COLO668 (cell line): Measurements from ENCODE around the gene SFTPB.
A peak's percentile ranks its signal among the peaks of the same experiment; 100 is the strongest.
"Not testable (repeated sequence)": the region's sequence is repeated elsewhere in the genome, so short reads cannot be mapped to it uniquely, and the experiment has no call there.

Experiments
- DNase-seq: peaks from one replicate; lab custom pipeline; 2025; ENCODE audit not compliant: unreplicated experiment; lab: John Stamatoyannopoulos, UW

Gene SFTPB

GRCh38 chr2:85657399-85657798, 10.6 kb downstream of the SFTPB start:
- not testable (repeated sequence) for DNase-seq

DNA sequence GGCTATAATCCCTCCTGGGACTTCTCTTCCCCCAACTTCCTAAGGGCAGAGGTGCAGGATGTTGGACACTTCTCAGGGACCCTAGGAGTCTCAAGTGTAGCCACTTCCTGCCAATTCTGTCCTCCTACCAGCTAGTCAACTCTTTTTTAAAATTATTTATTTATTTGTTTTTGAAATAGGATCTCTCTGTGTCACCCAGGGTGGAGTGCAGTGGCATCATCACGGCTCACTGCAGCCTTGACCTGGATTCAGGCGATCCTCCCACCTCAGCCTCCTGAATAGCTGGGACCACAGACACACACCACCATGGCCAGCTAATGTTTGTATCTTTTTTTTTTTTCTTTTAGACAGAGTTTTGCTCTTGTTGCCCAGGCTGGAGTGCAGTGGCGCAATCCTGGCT, 11.5 kb downstream of the SFTPB start:
- DNase-seq: peak; percentile 19

DNA sequence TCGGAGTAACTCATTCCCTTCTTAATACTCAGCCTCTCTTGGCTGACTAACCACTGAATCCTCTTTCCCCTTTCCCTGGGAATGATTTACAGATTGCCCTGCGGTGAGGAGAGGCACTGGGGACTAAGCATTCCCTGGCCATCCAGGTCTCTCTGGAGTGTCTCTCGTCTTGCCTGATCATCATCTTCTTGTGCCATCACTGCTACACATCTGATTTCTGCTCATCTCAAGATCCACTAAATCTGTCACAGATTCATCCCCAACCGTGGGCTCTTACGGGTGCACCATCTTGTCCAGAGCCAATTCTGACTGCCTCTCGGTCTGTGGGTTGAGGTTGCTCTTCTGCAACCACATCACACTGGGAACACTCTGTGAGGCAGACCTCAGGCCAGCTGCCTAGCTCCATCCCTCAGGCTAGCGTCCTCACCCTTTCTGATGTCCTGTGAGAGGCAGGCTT, 12.0 kb downstream of the SFTPB start:
- no peak for DNase-seq

- DNase-seq: no peak
Observed at GRCh38 chr2:85653996-85654395, 14.0 kb downstream of the SFTPB start.

DNA sequence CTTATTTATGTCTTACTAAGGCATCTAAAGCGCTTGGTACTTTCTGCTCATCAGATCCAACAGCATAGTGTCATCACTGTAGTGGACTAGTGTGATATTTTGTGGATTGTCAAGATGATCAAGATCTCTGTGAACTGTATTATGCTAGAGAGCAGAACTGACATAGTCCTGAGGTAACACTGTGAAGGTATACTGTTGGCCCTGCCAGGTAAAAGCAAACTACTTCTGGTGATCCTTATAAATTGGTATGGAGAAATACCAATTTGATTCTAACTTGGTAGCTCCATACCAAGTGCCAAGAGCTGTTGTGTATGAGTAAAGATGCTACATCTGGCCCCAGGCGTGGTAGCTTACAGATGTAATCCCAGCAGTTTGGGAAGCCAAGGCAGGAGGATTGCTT, 15.9 kb downstream of the SFTPB start:
- no peak for DNase-seq

GRCh38 chr2:85651097-85651496, 16.9 kb downstream of the SFTPB start:
- DNase-seq: no peak

DNA sequence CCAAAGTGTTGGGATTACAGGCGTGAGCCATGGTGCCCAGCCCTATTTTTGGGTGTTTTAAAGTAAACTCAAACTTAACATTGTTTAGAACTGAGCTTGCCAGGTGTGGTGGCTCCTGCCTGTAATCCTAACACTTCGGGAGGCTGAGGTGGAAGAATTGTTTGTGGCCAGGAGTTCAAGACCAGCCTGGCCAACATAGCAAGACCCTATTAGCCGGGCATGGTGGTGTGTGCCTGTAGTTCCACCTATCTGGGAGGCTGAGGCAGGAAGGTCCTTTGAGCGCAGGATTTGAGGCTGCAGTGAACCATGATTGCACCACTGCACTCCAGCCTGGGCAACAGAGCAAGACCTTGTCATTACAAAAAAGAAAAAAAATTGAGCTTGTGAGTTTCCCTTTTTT, 17.5 kb downstream of the SFTPB start:
- DNase-seq: no peak

DNA sequence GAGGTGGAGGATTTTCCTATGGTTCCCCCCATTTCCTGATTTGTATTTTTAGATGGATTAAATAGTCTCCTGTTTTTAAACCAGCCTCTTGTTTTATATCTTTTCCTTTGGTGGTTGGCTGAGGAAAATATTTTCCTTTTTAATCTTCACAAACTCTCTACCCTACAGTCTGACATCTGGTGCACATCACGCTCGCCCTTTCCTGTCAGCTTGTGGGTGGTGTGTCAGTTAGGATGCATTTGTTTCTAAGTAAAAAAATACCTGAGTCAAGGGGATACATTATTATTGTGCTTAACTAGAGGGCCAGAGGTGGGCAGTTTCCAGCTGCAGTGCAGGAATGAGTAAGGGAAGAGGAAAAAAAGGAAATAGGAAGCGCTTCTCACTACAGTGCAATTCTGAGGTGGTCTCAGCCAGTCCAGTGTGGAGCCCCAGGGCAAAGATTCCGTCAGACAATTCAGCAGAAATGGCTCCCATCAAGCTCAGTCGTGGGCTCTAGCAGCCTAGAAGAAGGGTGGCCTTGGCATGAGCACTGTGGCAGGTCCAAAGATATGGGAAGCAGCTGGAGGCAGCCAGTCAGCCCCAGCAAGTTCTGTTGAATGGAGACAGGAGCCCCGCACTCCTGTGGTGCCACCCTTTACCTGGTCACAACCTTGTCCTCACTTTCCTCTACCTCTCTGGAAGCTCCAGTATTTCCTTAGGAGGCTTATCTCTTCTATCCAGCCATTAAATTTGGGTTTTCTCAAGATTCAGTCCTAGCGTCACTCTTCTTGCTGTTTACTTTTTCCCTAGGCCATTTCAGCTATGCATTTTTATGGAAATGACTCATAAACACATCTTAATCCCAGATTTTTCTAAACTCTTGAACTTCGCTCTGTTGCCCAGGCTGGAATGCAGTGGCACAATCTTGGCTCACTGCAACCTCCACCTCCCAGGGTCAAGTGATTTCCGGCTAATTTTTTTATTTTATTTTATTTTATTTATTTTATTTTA, 18.5 kb downstream of the SFTPB start:
- DNase-seq: no peak

- DNase-seq: peak; percentile 3
Observed at GRCh38 chr2:85648619-85649018, 19.4 kb downstream of the SFTPB start.

- no peak for DNase-seq
Observed at GRCh38 chr2:85647823-85648526, 20.0 kb downstream of the SFTPB start.

- no peak for DNase-seq
Observed at GRCh38 chr2:85646166-85646565, 21.8 kb downstream of the SFTPB start.

DNA sequence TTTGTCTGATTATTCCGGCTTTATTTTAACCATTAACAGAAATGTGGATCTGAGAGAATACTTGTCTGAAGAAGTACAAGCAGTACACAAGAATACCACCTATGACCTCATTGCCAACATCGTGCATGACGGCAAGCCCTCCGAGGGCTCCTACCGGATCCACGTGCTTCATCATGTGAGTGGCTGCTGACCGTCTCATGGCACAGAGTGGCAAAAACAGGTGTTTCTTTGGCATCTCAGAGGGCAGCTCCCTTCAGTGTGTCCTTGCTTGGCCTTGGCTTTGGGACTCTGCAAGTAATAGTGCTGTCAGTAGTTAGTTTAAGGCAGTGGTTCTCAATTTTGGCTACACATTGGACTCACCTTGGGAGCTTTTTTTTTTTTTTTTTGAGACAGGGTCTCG, 23.1 kb downstream of the SFTPB start:
- DNase-seq: no peak

DNA sequence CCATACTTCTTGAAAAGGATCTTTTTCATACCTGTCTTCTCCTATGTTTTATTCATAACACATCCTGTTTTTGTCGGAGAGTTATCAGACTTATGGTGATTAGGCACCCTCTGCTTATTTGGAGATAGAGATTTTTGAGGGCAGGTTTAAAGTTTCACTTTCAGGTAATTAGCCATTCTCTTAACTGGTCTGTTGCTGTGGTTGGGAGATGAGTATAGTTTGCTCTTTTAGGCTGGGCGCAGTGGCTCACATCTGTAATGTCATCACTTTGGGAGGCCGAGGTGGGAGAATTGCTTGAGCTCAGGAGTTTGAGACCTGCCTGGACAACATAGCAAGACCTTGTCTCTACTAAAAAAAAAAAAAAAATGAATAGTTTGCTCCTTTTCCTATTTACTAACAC, 25.3 kb downstream of the SFTPB start:
- no peak for DNase-seq

DNA sequence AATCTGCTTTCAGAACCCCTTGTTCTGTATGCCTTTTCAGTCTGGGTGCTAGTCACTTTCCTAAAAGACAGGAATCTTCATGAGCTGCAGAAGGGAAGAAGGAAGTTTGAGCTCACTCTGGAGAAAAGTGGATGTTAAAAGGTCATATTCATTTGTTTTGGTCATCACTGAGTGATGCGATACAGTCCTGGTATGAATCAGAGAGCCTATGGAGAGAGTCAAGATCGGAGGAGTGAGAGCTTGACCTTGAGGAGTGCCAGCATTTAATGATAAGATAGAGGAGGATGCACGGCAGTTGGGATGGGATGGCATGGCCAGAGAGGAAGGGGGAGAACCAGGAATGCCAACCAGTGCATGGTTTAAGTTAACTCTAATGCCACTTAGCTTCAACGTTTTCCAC, 32.4 kb downstream of the SFTPB start:
- DNase-seq: no peak

- DNase-seq: no peak
Observed at GRCh38 chr2:85635011-85635410, 33.0 kb downstream of the SFTPB start.

- DNase-seq: no peak
Observed at GRCh38 chr2:85631316-85631715, 36.7 kb downstream of the SFTPB start.

GRCh38 chr2:85628658-85629057, 39.3 kb downstream of the SFTPB start:
- no peak for DNase-seq

- no peak for DNase-seq
Observed at GRCh38 chr2:85623991-85624390, 44.0 kb downstream of the SFTPB start.

- DNase-seq: no peak
Observed at GRCh38 chr2:85621338-85621737, 46.7 kb downstream of the SFTPB start.

GRCh38 chr2:85619617-85620016, 48.4 kb downstream of the SFTPB start:
- no peak for DNase-seq

GRCh38 chr2:85617723-85618122, 50.3 kb downstream of the SFTPB start:
- DNase-seq: not testable (repeated sequence)

DNA sequence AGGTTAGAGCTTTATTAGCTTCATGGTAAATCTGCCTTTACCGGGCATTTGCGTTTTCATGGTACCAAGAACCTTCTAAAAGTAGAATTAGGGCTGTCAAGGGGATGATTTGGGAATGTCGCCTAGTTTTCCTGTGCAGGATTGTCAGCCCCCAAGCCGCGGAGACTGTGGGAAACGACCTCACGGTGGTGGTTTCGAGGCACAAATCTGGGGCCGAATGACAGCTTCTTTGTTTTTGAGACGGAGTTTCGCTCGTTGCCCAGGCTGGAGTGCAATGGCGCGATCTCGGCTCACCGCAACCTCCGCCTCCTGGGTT, 52.6 kb downstream of the SFTPB start:
- no peak for DNase-seq
